NCI-H187 treated with DMSO at 0.1 percent for 48 hours (cell line): ENCODE measurements around the gene DGKH.
"Not testable (repeated sequence)": the region's sequence is repeated elsewhere in the genome, so short reads cannot be mapped to it uniquely, and the experiment has no call there.

Experiments used
- DNase-seq: peaks from one replicate; lab custom pipeline; 2025; lab: John Stamatoyannopoulos, UW

Gene DGKH

GRCh38 chr13:42163338-42163737 lies 114.9 kb downstream of the DGKH start:
- DNase-seq: not testable (repeated sequence)

- not testable (repeated sequence) for DNase-seq
These were observed 115.5 kb downstream of the DGKH start for GRCh38 chr13:42163910-42164309.

GRCh38 chr13:42164557-42165125 lies 116.2 kb downstream of the DGKH start:
- no peak for DNase-seq

DNA sequence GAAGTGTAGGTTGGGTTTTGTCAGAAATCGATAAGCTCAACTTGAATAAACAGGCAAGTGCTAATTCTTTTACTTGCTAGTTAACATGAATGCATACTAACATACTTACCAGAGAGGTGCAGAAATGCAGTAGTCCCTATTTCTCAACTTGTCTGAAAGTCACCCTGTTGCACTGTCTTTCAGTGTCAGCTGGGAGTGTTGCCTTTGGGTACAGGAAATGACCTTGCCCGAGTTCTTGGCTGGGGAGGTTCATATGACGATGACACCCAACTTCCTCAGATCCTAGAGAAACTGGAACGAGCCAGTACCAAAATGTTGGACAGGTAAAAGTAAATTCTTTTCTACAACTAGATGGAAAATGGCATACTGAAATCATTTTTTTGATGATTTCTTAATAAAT lies 120.0 kb downstream of the DGKH start:
- DNase-seq: no peak

DNA sequence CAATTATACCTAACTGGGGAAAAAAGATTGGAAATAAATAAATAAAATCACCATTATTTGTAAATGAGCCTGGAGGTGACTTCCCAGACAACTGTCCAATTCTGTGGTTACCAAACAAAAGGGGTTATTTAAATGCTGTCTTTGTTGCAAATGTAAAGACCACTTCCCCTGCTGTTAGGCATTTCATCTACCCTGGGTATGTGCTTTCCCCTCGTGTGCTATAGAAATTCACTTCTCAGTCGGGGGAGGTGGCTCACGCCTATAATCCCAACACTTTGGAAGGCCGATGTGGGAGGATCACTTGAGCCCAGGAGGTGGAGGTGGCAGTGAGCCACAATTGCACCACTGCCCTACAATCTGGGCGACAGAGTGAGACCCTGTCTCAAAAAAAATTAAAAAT lies 121.6 kb downstream of the DGKH start:
- no peak for DNase-seq

DNA sequence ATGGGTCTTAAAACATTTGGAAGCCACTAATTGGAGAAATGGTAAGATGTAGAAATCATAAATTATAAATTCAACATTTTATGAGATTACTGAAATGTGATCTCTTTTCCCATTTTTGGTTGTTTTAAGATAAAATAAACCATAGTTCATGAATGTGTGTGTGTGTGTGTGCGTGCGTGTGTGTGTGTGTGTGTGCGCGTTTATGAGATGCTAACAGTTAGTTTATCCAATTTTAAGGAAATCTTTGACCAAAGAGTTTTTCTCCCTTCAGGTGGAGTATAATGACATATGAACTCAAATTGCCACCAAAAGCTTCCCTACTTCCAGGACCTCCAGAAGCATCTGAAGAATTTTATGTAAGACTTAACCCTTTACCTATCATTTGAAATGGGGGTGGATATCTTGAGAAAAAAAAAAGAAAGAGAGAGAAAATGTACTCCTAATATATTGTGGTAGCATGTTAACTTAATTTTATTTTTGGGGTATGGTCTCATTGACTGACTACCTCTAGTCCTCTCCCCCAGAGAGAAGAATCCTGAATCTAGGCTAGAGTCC lies 125.4 kb downstream of the DGKH start:
- DNase-seq: no peak

DNA sequence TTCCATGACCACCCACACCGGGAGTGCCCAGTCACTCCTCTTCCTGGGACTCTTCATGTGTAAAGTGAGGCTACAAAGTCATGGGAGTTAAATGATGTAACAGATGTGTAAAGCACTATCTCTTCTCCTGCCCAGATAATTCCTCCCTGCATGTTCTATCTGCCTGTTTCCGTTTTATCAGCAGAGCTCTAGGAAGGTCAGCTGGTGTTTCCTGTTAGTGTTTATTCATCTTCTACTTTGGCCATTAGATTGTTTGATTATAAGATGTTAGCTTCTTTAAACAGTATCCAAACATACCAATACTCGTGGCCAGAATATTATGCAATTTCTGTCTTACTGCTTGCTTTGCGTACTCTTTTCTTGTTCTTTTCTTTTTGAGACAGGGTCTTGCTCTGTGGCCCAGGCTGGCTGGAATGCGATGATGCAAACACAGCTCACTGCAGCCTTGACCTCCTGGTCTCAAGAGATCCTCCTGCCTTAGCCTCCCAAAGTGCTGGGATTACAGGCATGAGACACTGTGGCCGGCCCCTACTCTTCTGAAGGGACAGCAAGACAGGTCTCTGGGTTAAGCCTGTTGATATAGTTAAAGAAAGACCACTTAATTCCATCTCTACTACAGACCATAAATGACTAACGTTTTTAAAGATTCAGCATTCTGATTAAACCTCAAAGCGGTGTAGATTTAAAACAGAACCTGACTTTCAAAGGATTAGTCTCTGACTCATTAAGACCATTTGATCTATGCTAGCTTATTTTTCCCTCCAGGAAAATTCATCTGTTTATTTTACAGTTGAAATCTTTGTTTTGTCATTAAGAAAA lies 126.1 kb downstream of the DGKH start:
- DNase-seq: no peak

GRCh38 chr13:42176294-42176693 lies 127.8 kb downstream of the DGKH start:
- no peak for DNase-seq

GRCh38 chr13:42177189-42177588 lies 128.7 kb downstream of the DGKH start:
- DNase-seq: no peak

DNA sequence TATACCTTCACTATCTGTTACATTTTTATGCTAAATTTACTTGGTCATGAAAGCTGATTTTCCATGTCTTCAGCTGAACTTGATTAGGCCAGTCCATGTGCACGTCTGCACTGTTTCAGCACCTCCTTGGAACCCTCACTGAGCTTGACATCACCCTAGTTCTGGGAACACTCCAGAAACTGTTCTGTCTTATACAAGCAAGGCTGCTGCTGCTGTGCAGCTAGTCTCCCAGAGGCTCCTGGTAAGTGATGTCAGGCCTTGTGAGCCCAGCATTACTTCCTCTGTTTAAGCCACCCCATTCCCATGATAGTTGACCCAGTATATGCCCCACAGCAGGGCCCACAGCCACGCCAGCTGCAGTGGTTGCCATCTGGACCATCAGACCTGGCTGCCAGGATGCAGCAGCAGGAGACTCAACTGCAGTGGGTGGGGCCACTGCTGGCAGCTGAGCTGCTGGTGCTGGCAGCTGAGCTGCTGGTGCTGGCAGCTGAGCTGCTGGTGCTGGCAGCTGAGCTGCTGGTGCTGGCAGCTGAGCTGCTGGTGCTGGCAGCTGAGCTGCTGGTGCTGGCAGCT lies 133.0 kb downstream of the DGKH start:
- DNase-seq: no peak

DNA sequence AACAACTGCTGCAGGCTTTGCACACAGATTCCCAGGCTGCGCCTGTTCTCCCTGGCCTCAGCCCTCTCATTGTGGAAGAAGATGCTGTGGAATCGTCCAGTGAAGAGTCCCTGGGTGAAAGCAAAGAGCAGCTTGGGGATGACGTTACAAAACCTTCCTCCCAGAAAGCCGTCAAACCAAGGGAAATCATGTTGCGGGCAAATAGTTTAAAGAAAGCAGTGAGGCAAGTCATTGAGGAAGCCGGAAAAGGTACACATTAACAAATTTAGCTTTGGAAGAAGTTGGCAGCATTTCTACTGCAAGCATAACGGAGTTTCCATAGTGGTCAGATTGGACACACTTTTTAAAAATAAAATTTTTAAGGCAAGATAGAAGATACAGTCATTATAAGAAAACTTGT lies 140.6 kb downstream of the DGKH start:
- DNase-seq: no peak

DNA sequence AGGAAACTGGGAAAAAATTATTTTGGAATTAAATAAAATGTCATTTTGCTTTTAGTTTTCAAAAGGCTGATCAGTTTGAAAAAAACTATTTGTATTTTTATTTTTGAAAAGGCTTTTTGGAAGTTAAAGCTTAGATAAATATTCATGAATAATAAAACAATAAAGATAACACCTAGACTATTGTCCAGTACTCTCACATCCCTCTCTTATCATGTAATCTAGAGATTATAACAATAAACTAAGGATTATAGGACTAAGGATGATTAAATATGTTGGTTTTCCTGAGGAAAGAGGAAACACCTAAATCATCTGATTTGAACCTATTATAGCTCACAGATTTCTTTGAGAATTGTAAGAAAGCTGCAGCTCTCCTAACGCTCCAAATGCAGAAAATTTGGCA lies 142.1 kb downstream of the DGKH start:
- DNase-seq: no peak

GRCh38 chr13:42211704-42212464 lies 163.4 kb downstream of the DGKH start:
- DNase-seq: no peak

- no peak for DNase-seq
These were observed 166.0 kb downstream of the DGKH start for GRCh38 chr13:42214446-42214845.

GRCh38 chr13:42215578-42216421 lies 167.4 kb downstream of the DGKH start:
- no peak for DNase-seq

DNA sequence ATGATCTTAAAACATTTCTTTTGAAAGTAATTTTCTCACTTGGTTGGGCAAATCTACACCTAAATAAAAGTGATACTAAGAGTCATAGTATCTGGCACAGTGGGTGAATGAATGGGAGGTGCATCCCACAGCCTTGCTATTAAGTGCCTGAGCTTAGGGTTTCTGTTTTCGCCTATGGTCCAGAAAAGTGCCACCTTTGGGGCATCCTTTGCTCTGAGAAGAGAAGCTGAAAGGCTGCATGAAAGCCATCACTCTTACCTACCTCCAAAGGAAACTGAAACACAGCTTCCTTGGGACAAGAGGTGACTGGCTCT lies 167.9 kb downstream of the DGKH start:
- no peak for DNase-seq

- no peak for DNase-seq
These were observed 170.1 kb downstream of the DGKH start for GRCh38 chr13:42218576-42218975.

DNA sequence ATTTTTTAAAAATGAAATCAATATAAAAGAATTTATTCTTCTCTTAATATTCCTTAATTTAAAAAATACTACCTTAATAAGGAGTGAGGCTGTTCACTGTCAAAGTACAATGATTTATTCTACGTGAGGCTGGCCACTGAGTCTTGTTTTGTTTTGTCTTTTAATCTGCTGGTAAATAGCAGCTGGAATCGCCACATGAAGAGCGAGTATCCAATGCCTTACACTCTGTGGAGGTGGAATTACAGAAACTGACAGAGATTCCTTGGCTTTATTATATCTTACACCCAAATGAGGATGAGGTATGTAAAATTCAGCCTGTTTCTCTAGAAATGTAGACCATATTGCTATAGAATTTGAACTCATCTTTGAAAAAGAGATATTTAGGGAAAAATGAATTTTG lies 170.6 kb downstream of the DGKH start:
- DNase-seq: no peak

- DNase-seq: no peak
These were observed 171.4 kb downstream of the DGKH start for GRCh38 chr13:42219876-42220275.

DNA sequence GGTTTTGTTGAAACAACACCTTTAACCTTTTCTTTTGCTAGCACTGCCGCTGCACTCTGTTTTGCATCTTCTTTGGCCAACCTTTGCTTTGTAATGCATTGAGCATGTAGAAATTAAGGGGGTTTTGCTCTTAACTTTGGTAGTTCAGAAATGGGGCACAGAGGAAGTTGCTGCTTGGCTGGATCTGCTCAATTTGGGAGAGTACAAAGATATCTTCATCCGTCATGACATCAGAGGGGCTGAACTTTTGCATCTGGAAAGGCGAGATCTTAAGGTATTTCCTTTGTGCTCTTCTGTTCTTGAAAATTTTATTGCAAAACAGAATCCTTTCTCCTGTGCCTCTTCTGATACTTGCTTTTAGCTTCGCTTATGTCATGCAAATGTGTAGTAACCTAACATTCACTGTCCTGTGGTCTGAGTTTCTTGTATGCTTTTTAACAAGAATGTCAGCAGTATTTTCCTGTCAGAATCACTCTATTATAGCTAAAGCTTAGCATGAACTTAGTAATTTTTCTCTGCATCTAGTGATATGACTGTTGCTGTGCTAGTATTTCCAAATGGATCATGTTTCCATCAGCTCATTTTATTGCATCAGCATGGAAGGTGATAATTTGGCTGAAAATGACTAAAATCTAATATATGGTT lies 172.8 kb downstream of the DGKH start:
- no peak for DNase-seq

DNA sequence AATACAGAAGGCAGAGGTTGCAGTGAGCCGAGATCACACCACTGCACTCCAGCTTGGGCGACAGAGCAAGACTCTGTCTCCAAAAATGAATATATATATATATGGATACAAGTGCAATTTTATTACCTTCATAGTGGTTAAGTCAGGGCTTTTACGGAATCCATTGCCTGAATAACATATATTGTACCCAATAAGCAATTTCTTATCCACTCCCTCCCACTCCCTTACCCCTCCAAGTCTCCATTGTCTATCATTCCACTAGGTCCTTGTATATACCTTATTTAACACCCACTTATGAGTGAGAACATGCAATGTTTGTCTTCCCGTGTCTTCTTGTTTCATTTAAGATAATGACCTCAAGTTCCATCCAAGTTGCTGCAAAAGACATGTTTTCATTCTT lies 175.2 kb downstream of the DGKH start:
- no peak for DNase-seq
